HTERT RPE-1 (cell line): ENCODE measurements around the gene C5orf15.

Experiments
- in situ Hi-C: fragments of 300-500 bp; cut with MboI; formaldehyde crosslinking; loops from 4 replicates; pipeline ENCODE4 v1.14.3; 2020; ENCODE audit warnings: low sequenced_read_pairs

C5orf15 gene

GRCh38 chr5:133925269-133925668, 43.2 kb downstream of the C5orf15 start:
- in situ Hi-C loops = no loop called here

DNA sequence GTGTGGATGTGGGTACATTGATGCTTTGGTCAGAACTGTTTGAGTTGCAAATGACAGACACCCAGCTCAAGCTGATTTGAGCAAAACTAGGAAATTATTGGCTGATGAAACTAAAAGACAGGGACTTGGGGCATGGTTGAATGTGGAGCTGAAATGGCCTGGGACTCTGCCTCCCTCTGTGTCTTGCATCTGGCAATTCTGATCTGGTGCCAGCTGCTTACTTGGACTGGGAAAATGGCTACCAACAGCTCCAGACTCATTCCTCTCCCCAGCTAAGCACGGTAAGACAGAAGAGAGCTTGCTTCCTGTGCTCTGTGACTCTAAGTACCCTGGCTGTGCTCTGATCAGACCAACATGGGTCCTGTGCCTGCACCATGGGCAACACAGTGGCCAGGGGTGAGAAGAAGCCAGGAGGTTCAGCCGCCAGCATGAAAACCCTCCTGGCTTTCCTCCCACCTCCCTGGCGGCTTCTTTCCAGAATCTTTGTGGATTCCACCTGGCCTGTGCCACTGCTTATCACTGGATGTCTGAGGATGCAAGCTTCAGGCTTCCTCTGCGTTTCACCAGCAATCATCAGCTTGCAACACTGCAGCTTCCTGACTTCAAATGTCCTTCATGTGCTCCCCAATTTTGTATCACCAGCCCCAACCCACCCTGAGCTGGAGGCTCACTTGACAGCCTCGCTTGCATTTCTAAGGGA, 44.1 kb downstream of the C5orf15 start:
- in situ Hi-C loops = no loop called here

- in situ Hi-C loops = no loop called here
These were observed 46.4 kb downstream of the C5orf15 start for GRCh38 chr5:133921979-133922378.

DNA sequence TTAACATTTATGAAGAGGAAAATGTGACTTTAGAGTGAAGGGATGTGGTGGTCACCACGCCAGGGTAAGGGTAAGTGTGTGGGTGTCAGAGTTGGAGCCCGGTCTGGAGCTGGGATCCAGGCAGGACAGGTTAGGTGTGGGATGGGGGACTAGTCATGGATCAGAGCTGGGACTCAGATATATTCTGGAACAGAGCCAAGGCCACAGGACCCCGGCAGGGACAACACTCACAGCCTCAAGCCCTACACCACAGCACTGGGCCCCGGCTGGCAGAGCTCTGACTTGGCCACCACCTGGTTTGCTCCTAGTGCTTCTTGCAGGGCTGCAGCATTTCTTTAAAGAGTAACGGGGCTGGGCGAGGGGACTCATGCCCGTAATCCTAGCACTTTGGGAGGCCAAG, 47.4 kb downstream of the C5orf15 start:
- in situ Hi-C loops = no loop called here

DNA sequence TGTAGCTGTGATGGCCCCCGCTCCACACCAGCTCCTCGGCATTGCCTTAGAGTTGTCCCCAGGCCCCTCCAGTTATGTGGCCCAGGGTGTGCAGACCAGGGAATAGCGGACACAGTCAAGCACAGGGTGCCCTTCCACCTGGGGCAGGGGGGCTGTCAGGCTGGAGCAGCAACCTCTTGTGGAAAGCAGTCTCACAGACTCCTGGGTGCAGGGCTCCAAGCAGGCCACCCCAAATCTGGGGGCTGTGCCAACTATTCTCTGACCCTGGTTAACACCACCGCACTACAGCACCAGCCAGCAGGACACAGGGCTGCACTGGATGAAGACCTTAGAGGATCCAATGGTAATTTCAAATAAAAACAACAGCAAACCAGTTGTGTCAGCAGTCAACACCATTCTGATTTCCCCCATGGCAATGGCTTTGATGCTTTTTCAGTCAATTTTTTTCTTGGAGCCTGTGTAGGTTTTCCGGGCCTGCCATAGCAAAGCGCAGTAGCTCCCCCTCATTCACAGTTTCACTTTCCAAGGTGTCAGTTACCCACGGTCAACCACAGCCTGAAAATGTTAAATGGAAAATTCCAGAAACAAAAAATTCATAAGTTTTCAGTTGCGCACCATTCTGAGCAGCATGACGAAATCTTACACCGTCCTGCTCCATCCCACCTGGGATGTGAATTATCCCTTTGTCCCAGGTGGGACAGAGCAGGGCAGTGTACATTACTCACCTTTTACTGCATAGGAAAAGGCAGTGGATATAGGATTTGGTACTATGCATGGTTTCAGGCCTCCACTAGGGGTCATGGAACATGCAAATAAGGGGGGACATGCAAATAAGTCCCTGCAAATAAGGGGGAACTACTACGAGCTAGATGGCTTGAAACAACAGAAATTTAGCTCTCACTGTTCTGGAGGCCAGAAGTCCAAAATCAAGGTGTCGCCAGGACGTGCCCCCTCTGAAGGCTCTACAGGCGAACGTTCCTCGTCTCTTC, 49.0 kb downstream of the C5orf15 start:
- in situ Hi-C loops = no loop called here

DNA sequence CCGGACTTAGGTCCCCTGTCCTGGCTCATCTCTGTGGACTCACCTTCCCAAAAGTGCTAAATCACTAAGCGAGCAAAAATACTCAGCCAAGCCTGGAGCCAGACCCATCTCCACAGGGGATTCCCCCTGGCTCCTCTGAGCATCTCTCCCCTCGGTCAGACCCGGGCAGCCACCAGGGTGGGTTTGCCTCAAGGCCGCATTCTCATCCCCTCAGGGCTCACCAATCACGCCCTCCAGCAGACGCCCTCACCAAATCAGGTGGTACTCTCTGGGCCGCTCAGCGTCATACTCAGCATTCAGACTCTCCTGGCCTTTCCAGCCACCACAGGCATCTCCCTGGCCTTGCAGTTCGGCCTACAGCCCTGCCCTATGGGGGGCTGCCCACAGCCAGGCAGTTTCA, 49.7 kb downstream of the C5orf15 start:
- in situ Hi-C loops = no loop called here

GRCh38 chr5:133918316-133918715, 50.1 kb downstream of the C5orf15 start:
- in situ Hi-C loops = no loop called here

DNA sequence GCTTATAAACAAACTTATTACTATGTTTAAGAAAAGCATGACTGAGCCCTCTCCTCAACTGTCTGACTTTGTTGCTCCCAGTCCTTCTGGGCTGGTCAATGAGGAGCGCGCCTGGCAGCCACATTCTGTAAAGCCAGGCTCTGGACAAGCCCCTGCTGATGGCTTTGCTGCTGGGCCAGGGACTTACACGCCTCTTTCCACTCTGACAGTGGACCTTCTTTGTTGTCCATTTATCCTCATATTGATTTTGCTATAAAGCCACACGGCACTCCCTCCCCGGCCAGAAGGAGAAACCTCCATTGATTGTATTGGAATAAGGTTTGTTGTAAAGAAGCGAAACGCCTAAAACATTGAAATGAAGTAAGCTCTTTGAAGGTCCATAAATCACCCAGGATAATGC, 50.6 kb downstream of the C5orf15 start:
- in situ Hi-C loops = no loop called here

- in situ Hi-C loops = no loop called here
These were observed 51.5 kb downstream of the C5orf15 start for GRCh38 chr5:133916914-133917313.

DNA sequence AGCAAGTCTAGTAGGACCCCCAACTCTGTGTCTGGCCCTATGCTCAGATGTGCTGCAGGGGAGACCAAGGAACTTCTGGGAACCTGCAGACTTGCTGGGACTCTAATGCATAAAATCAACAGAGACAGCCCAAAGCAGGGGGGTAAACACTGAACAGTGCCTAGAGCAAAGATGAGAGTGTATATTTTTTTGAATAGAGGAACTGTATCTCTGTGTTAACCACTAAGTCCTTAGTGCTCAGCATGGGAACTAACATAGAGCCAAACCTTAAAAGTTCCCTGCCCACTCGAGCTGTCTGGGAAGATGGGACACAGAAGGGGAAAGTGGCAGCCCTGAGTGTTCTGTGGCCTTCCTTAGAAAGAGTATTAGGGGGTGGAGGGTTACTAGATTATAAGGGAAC, 51.9 kb downstream of the C5orf15 start:
- in situ Hi-C loops = no loop called here

- in situ Hi-C loops = no loop called here
These were observed 54.0 kb downstream of the C5orf15 start for GRCh38 chr5:133914434-133914833.

GRCh38 chr5:133913413-133914155, 54.8 kb downstream of the C5orf15 start:
- in situ Hi-C loops = no loop called here

DNA sequence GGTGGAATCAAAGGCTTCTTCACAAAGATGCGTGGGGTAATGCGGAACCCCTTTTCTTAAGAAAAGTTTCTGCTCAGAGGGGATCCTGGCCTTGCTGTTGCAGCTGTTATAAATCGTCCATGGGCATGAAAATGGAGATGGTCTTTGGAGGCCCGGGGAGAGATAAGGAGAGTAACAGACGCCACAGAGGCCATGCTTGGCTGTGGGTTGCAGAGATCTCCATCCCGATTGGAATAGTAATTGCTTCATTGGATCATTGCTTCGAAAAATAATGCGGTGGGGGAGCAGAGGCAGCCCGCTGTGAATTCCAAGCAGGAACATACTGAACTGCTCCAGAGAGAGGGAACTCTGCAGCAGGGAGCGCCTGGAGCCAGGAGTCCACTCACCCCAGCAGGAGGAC, 55.5 kb downstream of the C5orf15 start:
- in situ Hi-C loops = no loop called here

DNA sequence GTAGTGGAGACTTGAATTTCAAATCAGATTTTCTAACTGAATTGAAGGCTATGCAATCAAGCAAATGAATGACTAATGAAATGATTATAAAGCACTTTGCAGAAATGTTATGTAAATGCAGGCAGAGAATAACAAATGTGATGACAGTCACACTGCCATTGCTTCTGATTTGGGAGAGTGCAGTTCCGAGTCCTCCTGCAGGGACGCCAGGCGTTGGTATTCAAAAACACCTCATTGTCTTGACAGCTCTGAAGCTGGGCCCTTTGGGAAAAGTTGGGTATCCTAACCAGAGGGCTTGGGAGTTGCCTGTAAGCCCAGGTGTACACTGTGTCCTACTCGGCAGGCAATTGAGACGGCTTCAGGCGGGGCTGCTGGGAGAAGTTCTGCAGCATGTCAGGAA, 57.9 kb downstream of the C5orf15 start:
- in situ Hi-C loops = no loop called here

GRCh38 chr5:133909603-133910002, 58.8 kb downstream of the C5orf15 start:
- in situ Hi-C loops = no loop called here

GRCh38 chr5:133907075-133907474, 61.4 kb downstream of the C5orf15 start:
- in situ Hi-C loops = no loop called here

- in situ Hi-C loops = no loop called here
These were observed 62.1 kb downstream of the C5orf15 start for GRCh38 chr5:133906303-133906702.
